ENCODE data around the gene PHF13. TPM values are rescaled to one million over a fixed set of nuclear protein-coding genes. Genes with fewer than 3 reads are reported as not detected.

Gene PHF13
- total RNA-seq, 1 donor from 2014 or later, result 17.0 TPM

DNA sequence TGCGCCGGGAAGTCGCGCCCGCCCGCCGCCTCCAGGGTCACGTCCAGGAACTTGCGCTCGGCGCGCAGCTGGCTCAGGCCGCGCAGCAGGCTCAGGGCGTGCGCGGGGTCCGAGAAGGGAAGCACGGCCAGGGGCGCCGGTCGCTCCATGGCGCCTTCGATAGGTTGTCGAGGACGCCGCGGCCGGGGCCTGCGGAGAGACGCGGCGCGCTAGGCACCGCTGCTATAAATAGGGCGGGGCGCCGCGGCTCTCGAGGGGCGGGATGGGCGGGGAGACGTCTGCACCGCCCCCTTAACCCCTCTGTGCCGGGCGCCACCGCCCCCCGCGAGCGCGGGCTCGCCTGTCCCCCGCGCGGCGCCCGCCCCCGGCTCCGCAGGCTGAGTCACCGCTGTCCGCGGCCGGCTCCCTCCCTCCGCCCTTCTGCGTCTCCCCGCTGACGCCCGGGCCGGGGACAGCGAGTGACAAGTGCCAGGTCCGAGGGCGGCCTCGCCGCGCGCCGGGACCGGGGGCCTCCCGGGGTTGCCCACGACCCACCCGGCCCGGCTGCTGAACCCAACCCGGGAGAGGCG, 10.8 kb upstream of the PHF13 start, which contains the start of gene KLHL21:
TSS of gene KLHL21 (minus strand) at position 201 of the 569 bp plus-strand sequence. CDS start at position 149, 52 bp downstream.
- DNase-seq, result peak; percentile 90

DNA sequence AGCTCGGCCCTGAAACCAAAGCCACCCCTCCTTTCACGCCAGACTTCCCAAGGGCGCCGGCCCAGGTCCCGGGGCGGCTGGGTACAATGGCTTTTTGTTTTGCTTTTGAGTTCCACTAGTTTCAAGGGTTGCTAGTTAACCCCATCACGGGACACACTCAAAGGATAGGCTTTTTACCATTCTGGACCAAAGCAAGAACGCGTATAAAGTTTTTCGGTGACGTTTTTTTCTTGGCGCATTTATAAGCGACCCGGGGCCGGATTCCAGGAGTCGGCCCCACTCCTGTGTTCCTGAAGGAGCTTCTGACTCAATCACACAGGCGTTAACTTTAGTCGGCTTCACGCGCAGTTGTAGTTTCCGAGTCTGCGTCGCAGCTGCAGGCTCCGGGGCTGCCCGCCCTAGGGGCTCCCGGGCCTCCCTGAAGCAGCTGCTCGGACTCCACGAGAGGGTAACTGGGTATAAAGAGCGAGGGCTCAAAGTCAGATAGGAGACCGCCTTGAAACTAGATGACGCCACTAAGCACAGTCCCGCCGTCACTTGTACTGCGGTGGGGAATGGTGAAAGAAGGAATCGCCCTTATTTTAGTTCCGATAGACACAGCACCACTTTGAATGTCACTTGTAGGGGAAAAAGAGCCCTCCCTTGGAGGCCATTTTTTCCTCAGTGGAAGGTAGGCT, 10.2 kb upstream of the PHF13 start:
- DNase-seq, result peak; percentile 65

DNA sequence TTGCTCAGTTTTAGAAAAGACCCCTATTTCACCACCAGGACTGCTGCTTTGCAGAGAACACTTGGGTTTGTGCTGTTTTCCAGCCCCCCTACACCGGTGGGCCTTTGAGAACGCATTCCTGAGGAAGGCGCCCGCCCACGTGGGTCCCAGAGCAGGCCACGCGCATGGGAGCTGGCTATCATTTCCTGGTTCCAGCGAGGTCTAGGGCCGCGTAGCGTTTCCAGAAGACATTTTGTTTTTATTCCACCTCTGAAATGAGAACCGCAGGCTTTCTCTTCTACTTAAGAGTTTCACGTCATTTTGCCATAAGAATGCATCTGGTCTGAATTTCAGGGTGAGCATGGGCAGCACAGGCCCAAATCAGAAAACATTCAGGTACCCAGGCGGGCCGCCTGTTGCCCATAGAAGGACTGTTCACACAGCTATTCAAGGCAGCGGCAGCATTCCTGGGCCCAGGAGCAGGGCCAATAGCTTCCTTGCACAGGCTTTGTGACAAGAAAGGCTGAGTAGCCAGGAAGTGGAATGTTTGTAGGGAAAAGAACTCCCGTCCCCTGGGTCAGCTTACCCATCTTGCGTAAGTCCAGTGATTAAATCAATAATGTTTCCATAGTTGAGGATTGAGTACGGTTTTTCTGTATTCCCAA, 9.5 kb upstream of the PHF13 start:
- DNase-seq, result peak; percentile 30

GRCh38 chr1:6612641-6613360, 730 bp upstream of the PHF13 start:
- DNase-seq, result no peak

DNA sequence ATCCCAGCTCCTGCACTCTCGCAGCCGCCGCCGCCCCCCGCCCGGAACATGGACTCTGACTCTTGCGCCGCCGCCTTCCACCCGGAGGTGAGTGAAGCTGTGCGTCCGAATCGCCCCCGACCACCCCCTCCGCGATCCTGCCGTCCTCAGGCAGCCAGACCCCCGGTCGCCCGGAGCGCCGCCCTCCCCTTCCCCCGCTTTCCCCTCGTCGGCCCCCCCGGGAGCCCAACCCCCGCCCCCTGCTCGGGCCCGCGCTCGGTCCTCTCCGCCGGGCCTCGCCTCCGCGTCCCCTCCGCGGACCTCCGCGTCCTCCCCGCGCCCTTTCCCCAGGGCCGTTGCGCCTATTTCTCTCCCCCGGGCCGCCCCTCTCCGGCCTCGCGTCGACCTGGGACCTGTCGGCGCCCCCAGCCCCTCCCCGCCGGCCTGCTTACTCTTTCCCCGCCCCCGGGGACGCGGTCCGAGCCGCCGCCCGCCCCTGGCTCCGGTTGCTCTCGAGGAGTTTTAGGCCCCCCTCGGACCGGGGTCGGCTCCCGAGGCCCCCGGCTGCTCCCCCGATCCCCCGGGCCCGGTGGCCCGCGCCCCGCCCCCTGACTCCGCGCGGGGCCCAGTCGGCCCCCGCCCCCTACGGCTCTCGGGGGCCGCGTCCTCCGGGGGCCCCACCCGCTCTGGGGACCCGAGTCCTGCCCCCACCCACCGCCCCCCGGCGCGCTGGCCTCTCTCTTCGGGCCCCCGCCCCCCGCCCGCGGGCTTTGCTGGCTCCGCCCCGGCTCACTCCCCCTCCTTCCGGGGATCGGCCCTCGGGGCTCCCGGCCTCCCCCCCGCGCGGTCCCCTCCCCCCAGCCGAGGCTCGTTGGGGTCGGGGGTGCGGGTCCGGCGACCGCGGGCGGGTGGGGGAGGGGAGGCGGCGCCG, 743 bp downstream of the PHF13 start:
- DNase-seq, result no peak

DNA sequence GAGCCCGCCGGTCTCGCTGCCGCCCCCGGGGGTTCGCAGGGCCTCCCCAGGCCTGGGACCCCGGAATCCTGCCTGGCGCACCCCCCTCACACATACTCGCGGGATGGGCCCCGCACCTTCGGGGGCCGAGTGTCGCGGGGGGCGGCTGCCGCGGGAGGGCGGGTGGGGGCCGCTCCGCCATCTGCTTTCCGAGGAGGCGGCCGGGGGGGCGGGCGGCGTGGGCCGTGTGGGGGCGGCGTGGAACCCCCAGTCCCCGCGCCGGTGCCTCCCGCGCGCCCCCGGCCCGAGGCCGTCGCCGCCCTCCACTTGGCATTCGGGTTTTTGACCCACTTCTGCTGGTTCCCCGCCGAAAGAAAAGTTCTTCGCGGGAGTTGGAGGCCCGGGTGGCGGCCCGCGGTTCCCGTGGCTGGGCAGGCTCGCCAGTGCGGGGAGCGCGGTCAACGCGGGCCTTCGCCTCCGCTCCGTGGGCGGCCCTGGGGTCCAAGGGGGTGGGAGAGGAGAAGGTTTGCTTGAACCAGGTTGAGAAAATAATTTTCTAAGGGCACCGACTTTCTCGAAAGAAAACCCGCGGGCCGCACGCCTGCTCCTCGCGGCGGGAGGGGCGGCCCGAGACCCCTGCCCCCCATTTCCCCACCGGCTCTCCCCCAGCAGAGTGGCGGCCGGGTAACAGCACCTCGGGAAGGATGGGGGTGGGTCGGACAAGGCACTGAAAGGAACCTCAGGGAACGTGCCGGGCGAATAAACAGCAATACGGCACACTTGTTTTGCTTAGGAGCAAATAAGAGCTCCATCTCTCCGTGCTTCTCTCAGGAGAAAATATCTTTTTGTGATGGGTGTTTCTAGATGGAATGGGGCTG, 1.6 kb downstream of the PHF13 start:
- DNase-seq, result no peak

DNA sequence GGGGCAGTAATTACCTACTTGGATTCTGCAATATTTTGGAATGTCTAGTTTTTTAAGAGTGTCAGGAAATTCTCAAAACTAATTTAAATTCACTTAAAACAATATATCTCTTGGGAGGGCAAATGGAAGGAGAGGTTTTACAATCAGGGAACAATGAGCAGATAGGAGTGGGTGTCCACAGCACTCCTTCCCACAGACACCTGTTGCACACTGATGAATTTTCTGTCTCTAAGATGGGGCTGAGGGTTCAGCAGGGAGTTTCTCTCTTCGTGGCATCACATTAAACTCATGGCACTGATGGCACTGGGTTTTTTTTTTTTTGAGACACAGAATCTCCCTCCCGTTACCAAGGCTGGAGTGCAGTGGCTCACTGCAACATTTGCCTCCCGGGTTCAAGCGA, 5.5 kb downstream of the PHF13 start:
- DNase-seq, result no peak

DNA sequence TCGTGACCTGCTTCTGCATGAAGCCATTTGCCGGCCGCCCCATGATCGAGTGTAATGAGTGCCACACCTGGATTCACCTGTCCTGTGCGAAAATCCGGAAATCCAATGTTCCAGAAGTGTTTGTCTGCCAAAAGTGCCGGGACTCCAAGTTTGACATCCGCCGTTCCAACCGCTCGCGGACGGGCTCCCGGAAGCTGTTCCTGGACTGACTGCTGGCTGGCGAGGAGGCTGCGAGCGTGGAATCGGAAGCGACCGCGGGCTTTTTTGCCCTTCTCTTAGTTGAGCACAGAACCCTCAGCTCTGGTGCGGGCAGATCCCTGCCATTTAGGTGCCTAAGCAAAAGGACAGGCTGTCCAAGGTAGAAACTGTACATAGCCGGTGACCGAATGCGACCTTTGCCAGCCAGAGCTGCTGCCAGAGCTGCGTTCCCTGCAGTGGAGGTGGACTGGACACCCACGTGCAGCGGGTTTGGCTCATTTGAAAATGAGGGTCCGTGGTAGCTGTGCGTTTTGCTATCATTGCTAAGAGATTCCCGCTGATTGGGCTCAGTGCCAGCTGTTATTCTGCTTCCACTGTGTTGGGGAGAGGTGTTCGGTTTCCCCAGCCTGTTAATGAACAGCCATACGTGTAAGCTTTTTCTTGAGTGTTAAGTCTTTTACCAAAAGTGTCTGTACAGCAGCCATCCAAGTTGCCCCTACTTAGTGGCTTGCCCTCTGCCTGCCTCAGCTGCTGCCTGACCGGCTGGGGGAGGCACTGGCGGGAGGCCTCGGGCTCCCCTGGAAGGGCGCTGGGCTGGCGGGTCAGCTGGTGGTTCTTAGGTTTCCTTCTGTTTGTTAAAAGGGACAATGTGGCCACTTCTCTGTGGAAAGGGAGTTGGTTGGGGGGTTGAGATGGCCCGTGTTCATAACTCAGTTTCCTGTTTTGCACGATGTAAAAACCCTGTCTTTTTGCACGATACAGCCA, 8.2 kb downstream of the PHF13 start:
- no peak for DNase-seq

DNA sequence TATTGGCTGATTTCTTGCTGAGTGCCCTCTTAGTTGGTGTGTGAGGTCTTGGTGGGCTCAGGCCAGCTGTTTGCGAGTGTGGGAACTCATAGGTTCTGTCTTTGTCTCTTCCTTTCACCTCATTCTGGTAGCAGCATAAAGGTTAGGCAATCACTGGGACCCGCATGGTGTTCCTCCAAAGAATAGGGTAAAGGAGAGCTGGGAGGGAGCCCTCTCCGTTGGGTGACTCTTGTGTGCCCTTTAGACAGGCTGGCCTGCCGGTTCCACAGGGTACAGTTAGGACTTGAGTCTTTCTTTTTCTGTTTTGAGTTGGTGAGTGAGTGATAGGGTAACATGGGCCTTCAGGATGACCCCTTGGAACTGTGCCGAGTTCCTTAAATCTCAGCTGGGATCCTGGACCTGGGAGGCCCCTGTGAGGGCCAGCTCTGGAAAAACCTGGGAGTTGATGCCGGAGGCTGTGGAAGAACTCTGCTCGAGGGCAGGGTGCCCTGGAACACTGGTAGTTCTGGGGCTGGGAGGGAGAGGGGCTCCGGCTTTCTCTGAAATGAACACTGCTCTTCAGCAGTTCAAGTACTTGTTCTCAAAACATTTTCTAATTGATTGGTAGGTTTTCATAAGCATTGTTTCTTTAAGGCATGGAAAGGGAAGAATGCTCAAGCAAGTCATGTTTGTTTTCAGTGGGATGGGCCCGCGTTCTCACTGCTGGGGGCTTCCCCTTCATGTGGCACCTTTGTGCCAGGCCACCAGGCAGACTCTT, 9.0 kb downstream of the PHF13 start:
- DNase-seq, result no peak

DNA sequence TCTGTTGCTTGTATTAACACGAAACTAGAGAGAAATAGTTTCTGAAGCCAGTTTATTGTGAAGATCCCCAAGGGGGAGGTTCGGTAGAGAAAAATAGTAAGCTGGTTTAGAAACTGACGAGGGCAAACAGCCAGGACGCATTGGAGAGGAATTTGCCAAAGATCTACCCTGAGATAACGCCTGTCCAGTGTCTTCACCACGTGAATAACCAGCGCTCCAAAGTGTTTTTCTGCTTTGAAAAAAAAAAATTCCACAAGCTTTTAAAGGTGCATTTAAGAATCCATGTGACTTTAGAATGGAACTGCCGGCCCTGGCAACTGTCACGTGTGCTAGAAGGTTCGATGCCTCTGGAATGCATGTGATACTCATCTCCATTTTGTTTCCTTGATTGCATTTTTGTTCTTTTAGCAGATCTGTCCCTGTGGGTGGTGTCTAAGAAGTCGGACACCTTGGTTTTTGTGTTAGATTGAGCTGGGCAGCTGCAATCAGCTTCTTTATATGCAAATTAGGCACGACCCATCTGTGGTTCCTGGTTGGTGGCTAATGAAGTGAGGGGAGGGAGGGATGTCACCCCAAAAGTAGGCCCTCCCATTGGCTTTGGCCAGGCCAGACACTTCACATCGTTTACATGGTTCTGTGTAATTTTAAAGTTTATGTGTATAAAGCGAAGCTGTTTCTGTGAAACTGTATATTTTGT, 9.9 kb downstream of the PHF13 start:
- DNase-seq, result no peak

GRCh38 chr1:6624710-6625583, 11.4 kb downstream of the PHF13 start, which contains the start of gene THAP3:
Gene THAP3, plus strand, starts transcription at chr1:6624868. Its CDS starts 351 bp downstream, at chr1:6625219.
- DNase-seq, result peak; percentile 83

GRCh38 chr1:6625584-6626149, 12.1 kb downstream of the PHF13 start:
- no peak for DNase-seq

DNA sequence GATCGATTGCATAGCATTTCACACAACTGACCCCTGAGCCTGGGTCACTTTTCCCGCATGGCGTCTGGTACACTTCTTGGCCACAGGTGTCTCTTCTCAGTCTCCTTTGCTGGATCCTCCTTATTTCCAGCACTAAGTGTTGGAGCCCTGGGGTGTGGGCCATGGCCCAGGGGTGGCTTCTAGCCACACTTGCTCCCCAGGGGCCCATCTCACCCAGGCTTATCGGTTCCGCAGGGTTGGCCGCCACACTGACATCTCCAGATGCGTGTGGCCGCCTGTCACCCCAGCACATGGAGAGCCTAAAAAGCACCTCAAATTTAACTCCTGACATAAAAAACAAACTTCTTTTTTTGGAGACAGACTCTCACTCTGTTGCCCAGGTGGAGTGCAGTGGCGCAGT, 13.5 kb downstream of the PHF13 start:
- no peak for DNase-seq

DNA sequence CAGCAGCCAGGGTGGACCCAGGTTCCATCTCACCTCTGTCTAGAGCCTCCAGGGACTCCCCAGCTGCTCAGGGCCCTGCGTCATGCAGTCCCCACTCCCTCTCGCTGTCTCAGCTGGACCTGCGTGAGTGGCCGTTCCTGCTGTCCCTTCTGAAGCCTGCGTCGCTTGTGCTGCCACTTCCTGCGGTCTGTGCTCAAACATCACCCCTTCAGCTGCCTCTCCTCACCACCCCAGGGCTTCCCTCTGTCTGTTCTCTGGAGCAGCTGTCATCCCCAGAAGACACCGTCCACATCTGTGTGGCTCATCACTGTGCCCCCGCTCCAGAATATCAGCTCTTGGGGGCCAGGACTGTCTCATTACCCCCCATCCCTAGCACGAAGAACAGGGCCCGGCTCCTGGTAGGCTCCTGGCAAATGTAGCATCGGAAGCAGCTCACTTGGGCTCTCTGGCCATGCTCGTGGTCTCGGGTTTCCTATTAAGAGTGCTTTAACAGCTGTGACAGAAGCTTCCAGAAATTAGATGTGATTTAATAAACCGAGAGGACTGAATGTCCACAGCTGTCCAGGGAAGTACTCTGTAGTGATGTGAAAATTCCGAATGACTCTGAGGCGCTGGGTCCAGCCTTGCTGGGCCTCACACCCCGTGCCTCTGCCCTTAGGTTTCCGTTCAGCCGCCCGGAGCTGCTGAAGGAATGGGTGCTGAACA, 14.5 kb downstream of the PHF13 start:
- no peak for DNase-seq

- DNase-seq, result no peak
Measured at GRCh38 chr1:6628971-6629479, 15.5 kb downstream of the PHF13 start.

DNA sequence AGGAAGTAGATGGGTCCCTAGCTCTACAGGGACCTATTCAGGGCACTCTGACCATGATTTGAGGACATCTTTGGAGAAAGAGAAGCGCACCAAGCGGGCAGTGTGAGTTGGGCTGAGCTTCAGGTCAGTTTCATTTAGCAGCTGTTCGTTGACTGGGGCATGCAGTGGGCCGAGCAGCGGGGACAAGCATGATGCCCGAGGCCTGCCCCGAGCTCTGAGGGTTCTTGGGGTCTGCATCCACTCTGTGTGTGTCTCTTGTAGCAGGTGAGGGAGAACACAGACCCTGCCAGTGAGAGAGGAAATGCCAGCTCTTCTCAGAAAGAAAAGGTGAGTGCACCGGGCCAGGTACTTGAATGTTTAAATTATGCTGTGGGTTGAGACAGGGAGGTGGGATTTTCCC, 16.5 kb downstream of the PHF13 start:
- no peak for DNase-seq
